ENCODE data around the gene KRTAP4-12.
"Not testable (repeated sequence)": the region's sequence is repeated elsewhere in the genome, so short reads cannot be mapped to it uniquely, and the experiment has no call there.

Gene KRTAP4-12

DNA sequence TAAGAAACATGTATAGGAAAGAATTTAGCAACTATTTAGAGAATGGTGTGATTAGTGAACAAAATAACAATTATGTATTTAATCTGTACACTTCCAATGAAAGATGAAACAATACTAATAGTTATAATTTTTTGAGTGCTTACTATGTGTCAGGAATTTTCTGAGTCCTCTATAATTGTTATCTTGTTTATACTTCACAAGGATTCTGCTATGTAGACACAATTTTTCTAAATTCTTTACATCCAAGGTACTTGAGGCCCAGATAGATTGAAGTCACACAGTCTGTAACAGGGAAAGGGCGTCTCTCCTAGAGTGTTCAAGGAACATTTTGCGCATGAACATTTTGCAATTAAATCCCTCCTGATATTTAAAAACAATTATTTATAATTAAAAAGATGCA is 1.1 kb upstream of the KRTAP4-12 start:
- no peak for DNase-seq

DNA sequence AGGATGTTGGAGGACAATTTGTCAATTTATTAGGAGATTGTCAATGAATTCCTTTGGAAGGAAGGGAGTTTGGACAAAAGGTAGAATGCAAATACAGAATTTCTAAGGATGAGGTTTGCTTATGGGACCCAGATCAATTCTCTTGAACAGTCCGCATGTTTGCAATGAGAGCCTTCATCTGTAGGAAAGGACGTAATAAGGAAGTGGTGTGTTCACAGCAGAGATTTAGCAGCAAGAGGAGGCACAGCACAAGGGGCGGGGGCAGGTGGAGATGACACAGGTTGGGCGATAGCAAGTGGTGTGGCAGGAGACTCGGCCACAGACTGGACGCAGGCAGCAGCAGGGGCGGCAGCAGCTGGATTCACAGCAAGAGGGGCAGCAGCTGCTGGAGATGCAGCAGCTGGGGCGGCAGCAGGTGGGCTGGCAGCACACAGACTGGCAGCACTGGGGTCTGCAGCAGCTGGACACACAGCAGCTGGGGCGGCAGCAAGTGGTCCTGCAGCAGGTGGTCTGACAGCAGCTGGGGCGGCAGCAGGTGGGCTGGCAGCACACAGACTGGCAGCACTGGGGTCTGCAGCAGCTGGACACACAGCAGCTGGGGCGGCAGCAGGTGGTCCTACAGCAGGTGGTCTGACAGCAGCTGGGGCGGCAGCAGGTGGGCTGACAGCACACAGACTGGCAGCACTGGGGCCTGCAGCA is 541 bp downstream of the KRTAP4-12 start:
- not testable (repeated sequence) for DNase-seq

DNA sequence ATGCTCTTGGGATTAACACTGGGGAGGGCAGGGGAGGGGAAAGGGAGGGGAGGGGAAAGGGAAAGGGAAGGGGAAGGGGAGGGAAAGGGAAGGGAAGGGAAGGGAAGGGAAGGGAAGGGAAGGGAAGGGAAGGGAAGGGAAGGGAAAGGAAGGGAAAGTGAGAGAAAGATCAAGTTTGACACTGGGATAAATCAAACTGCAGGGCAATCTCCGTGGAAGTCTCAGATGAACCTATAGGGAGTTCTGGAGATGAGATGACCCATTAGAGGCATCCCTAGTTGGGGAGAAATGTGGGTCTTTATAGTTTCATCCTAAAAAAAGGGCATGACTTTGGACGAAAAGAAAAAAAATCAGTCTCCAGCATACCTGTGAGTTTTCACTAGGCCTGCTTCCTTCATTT is 2.2 kb downstream of the KRTAP4-12 start:
- no peak for DNase-seq

DNA sequence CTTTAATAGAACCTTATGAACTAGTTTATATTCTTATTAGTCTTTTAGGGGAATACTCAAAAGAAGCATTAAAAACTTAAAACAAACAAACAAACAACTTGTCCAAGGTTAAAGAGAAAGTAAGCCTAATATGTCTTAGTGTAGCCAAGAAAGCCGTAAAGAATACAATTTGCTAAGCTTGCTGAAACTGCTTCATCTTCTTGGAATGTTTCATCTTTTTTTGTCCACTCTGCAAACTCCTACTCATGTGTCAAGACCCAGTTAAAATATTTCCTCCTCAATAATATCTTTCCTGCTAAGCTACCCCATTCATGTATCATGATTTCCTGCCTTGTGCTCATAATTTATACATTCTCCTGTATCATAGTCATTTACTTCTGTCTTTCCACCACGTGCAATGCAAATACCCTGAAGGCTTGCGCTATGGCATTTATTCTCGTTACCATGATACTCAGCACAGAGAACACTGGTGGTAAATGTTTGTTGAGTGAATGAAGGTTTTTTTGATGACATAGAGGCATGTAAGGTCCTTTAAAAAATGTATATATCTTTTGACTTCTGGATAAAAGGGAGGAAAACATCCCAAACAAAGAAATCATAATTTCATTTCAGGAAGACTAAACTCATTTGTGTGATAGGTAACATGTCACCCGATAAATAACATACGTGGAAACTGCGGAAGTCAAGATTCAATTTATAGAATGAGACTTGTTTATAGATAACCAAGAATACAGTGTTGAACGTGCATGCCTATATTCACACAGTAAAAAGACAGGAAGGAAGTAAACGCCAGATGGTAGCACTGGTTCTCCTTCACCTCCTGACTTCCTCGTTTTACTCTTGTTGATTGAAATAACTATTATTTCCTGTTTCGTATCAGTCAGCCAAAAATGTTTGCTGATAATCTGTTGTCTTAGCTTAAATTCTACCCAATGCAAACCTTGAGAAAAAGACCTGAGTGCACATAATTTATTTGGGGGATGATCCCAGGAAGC is 4.0 kb downstream of the KRTAP4-12 start:
- peak; percentile 69 for DNase-seq

DNA sequence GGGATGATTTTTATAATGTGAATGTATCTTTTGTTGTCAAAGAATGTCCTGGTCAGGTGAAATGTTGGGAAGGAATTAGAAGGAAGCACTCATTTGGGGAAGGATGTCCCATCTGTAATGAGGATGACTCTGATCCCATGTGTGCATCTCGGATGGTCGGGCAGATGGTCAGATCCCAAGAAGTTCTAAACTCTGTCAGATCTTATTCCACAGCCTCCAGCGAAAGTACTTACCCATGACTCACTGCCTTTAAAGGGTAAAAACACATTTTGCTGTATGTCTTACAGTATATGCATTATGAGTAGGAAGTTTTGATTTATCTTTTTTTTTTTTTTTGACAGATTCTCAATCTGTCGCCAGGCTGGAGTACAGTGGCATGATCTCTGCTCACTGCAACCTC is 5.3 kb downstream of the KRTAP4-12 start:
- DNase-seq = peak; percentile 45

DNA sequence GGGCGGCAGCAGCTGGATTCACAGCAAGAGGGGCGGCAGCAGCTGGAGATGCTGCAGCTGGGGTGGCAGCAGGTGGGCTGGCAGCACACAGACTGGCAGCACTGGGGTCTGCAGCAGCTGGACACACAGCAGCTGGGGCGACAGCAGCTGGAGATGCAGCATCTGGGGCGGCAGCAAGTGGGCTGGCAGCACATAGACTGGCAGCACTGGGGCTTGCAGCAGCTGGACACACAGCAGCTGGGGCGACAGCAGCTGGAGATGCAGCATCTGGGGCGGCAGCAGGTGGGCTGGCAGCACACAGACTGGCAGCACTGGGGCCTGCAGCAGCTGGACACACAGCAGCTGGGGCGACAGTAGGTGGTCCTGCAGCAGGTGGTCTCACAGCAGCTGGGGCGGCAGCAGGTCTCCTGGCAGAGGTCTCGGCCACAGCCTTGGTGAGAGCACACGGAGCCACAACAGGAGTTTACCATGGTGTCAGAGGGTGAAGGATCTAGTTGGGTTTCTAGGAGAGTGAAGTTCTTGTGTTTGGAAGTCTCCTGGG is 6.1 kb downstream of the KRTAP4-12 start, which contains the start of gene KRTAP4-11:
Gene KRTAP4-11 (minus strand): TSS at position 528 of the 541 bp plus-strand sequence. CDS start 58 bp downstream, at position 470.
- DNase-seq = not testable (repeated sequence)

DNA sequence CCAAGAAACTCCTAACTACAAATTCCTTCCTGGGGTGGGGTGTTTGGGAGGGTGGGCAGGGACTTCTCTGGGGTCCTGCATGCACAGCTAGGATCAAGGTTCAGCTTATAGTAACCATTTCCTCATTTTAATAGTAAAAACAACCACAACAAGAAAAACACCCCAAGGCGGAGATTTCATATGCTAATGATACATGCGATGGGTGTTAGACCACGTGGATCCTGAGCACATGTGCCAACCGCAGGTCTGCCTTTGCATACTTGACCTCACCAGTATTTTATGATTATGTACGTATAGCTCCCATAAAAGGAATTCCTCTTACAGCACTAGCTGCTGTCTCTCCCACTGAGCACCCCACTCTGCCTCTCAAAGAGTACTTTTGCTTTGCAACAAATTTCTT is 7.7 kb downstream of the KRTAP4-12 start:
- peak; percentile 62 for DNase-seq

DNA sequence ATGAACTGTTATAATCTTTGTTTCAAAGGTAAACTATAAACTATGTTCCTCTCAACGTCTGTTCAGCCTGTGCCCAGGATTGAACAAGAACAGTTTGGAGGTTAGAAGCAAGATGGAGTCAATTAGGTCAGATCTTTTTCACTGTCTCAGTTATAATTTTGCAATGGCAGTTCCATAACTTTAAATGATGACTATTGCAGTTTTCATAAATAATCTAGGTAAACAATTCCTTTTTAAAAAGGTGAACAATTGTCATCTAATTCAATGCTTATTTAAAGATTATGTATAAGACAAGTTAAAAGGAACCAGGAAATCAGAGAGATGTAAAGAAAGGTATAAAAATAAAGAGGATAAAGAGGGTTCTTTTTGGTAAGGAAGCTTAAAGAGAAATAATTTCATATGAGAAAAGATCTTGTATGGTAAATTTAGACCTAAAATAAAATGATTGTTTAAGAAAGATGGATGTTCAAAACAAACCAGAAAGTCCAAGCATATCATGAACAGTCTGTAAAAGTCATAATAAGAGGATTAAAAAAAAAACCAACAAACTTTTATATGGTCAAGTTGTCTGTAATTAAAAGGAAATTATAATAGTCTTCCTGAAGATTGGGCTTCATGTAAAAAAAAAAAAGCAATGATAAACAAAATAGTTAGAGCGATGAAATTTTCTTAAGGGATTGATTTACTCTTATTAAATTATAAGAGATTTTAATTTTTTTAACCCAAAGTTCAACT is 12.7 kb downstream of the KRTAP4-12 start:
- DNase-seq = no peak

DNA sequence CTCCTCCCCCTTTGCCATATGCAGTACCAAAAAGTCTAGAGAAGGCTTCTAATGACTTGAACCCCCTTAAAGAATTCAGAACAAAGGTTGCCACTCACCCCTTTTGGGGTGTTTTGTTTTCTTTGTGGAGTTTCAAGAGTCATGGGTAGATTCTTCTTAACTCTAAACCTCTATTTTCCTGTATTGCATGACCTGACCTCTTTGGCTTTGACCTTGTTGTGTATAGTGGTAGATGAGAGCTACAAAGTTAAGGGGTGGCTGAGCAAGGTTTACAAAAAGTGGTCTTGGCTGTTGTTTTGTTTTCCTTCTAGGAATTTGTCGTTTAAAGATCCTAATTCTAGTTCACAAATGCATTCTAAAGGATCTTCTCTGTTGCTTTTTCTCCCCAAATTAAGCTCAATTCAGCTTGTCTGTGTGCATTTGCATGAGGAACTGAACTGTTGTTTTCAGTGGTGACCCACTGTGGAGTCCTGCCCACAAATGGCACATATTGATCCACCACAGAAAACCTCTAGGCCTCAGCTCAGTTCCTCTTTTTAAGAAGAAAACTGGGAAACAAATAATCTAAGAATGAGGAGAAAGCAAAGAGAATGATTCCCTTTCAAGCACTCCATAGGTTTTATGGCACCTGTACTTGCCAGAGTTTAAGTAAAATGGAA is 15.1 kb downstream of the KRTAP4-12 start:
- DNase-seq = not testable (repeated sequence)

DNA sequence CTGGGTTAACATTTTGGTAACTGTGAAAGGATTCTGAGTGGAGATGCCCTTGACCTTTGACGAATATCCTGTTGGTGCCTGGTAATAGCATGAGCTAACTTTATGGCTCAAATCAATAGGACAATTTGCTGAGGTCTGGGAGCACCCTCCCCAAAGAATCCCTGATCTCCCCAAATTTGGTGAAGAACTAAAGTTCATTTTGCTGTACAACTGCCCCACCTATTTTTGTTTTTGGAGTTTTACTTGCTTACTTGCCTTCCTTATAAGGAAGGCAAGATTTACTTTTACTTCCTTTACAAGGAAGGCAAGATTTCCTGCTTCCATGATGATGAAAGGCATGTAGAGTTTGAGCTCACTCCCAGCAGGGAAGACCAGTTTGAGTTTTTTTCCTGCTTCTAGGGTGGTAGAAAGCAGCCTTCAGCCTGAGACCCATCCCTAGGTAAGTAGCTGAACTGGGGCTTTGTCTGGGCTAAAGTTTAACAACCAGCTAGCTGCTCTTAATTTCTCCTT is 16.0 kb downstream of the KRTAP4-12 start:
- no peak for DNase-seq

DNA sequence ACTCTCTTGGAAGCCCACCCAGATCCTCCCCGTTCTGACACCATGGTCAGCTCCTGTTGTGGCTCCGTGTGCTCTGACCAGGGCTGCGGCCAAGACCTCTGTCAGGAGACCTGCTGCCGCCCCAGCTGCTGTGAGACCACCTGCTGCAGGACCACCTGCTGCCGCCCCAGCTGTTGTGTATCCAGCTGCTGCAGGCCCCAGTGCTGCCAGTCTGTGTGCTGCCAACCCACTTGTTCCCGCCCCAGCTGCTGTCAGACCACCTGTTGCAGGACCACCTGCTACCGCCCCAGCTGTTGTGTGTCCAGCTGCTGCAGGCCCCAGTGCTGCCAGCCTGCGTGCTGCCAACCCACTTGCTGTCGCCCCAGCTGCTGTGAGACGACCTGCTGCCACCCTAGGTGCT is 18.6 kb downstream of the KRTAP4-12 start, which contains the start of gene KRTAP4-9:
Gene KRTAP4-9 (plus strand): TSS at position 43 of the 400 bp plus-strand sequence. CDS start 0 bp downstream, at position 43.
- not testable (repeated sequence) for DNase-seq

DNA sequence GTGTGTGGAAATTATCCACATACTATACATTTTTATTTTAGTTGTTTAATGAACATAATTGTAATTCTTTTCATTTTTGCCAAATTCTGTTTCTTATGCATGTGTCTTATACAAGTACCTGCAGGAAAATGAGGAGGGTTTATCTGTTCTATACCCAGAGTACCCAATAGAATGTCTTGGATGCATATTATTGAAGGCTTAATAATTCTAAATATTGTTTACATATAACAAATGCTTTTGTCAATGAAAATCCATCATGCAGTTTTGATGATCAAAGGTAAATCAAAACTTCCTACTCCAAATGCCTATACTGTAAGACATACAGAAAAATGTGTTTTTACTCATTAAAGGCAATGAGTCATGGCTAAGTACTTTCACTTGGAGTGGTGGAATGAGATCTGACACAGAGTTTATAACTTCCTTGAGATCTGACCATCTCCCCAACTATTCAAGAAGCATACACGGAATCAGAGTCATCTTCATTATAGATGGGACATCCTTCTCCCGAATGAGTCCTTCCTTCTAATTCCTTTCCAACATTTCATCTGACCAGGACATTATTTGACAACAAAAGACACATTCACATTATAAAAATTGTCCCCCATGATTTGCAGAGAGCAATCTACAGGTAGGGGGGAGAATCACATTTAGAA is 19.5 kb downstream of the KRTAP4-12 start:
- DNase-seq = peak; percentile 87

DNA sequence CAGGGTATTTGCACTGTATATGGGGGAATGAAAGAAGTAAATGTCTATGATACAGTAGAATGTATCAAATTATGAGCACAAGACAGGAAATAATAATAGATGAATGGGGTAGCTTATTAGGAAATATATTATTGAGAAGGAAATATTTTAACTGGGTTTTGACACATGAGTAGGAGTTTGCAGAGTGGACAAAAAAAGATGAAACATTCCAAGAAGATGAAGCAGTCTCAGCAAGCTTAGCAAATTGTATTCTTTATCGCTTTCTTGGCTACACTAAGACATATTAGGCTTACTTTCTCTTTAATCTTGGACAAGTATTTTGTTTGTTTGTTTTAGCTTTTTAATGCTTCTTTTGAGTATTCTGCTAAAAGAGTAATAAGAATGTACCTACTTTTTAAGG is 20.1 kb downstream of the KRTAP4-12 start:
- no peak for DNase-seq

DNA sequence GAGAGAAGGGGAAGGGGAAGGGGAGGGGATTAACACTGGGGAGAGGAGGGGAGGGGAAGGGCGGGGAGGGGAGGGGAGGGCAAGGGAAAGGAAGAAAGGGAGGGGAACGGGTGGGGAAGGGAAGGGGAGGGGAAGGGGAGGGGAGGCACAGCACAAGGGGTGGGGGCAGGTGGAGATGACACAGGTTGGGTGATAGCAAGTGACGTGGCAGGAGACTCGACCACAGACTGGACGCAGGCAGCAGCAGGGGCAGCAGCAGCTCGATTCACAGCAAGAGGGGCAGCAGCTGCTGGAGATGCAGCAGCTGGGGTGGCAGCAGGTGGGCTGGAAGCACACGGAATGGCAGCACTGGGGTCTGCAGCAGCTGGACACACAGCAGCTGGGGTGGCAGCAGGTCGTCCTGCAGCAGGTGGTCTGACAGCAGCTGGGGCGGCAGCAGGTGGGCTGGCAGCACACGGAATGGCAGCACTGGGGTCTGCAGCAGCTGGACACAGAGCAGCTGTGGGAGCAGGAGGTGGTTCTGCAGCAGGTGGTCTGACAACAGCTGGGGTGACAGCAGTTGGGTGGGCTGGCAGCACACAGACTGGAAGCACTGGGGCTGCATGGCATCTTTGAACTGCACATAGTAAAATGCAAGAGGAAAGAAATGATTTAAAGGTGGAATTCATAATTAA is 22.3 kb downstream of the KRTAP4-12 start, which contains the start of gene KRTAP4-16:
Gene KRTAP4-16 (minus strand): TSS at position 624 of the 674 bp plus-strand sequence. CDS start 0 bp downstream, at position 624.
- no peak for DNase-seq

DNA sequence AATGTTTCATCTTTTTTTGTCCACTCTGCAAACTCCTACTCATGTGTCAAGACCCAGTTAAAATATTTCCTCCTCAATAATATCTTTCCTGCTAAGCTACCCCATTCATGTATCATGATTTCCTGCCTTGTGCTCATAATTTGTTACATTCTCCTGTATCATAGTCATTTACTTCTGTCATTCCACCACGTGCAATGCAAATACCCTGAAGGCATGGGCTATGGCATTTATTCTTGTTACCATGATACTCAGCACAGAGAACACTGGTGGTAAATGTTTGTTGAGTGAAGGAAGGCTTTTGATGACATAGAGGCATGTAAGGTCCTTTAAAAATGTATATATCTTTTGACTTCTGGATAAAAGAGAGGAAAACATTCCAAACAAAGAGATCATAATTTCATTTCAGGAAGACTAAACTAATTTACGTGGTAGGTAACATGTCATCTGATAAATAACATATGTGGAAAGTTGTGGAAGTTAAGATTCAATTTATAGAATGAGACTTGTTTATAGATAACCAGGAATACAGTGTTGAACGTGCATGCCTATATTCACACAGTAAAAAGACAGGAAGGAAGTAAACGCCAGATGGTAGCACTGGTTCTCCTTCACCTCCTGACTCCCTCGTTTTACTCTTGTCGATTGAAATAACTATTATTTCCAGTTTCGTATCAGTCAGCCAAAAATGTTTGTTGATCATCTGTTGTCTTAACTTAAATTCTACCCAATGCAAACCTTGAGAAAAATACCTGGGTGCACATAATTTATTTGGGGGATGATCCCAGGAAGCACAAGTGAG is 24.1 kb downstream of the KRTAP4-12 start:
- DNase-seq = peak; percentile 91

DNA sequence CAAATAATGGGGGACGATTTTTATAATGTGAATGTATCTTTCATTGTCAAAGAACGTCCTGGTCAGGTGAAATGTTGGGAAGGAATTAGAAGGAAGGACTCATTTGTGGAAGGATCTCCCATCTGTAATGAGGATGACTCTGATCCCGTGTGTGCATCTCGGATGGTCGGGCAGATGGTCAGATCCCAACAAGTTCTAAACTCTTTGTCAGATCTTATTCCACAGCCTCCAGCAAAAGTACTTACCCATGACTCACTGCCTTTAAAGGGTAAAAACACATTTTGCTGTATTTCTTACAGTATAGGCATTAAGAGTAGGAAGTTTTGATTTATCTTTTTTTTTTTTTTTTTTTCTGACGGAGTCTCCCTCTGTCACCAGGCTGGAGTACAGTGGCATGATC is 25.5 kb downstream of the KRTAP4-12 start:
- DNase-seq = peak; percentile 65

DNA sequence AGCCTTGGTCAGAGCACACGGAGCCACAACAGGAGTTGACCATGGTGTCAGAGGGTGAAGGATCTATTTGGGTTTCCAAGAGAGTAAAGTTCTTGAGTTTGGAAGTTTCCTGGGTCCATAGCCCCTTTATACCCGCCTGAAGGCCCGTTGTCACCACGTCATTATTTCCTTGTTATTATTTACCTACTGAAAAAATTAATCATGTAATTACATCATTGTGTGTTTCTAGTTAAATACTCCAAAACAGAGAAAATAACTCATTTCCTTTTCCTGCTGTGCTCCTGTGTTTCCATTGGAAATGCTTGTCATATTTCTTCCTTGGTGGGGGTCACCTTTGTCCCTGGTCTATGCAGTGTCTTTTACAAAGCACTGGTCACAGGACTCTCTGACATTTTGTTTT is 25.9 kb downstream of the KRTAP4-12 start, which contains the start of gene KRTAP4-8:
Gene KRTAP4-8 (minus strand): TSS at position 101 of the 400 bp plus-strand sequence. CDS start 58 bp downstream, at position 43.
- no peak for DNase-seq

DNA sequence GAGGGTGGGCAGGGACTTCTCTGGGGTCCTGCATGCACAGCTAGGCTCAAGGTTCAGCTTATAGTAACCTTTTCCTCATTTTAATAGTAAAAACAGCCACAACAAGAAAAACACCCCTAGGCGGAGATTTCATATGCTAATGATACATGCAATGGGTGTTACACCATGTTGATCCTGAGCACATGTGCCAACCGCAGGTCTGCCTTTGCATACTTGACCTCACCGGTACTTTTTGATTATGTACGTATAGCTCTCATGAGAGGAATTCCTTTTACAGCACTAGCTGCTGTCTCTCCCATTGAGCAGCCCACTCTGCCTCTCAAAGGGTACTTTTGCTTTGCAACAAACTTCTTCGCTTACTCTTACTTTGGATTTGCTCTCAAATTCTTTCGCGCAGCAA is 27.9 kb downstream of the KRTAP4-12 start:
- no peak for DNase-seq

DNA sequence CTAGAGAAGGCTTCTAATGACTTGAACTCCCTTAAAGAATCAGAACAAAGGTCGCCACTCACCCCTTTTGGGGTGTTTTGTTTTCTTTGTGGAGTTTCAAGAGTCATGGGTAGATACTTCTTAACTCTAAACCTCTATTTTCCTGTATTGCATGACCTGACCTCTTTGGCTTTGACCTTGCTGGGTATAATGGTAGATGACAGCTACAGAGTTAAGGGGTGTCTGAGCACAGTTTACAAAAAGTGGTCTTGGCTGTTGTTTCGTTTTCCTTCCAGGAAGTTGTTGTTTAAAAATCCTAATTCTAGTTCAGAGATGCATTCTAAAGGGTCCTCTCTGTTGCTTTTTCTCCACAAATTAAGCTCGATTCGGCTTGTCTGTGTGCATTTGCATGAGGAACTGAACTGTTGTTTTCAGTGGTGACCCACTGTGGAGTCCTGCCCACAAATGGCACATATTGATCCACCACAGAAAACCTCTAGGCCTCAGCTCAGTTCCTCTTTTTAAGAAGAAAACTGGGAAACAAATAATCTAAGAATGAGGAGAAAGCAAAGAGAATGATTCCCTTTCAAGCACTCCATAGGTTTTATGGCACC is 35.1 kb downstream of the KRTAP4-12 start:
- not testable (repeated sequence) for DNase-seq
